ENCODE measurements around the gene GSTA4. TPM values are rescaled to one million over a fixed set of nuclear protein-coding genes. Genes with fewer than 3 reads are reported as not detected.

Gene GSTA4
- total and polyA plus RNA-seq, 2 donors (not counting 3 experiments of a cell fraction or from before 2014, with no cell fraction given) = 15.0 to 24.6 TPM

- ChIA-PET CTCF (interaction anchor here (0.8 to 4.1 kb wide), 10 partner anchors 11 to 587 kb away, joined by 3 to 49 read pairs (median 10); partner anchors contain the start of gene FBXO9), POLR2A (interaction anchor here (0.6 to 1.2 kb wide), 2 partner anchors 71 to 491 kb away, joined by 3 to 4 read pairs; partner anchors contain the start of gene FBXO9)
- intact Hi-C loops (cut with micrococcal nuclease) = loop anchor here (1.0 to 10.0 kb wide), 10 partner anchors 112 to 658 kb away; partner anchors contain the start of genes ELOVL5 and GCLC
These were observed 320 bp downstream of the GSTA4 start for GRCh38 chr6:52994839-52995088.

More at GRCh38 chr6:52994839-52995088, 320 bp downstream of the GSTA4 start:
- DNase-seq (ENCODE audit: low read depth, low spot score) (no peak), FAIRE-seq (no peak)
- Histone ChIP-seq H3K9ac (replicated peaks; ENCODE audit: extremely low read depth, insufficient read depth, low read length) (peak overlapping the region; percentile 96), H3K4me1 (ENCODE audit: control insufficient read depth, extremely low read depth, insufficient read depth, low read length) (peaks cover 13% of the 10 kb centered on the region), H3K4me3 (replicated peaks in 1 of 3; ENCODE audit: insufficient read depth in 1 of 3, low read depth in 1 of 3, low read length in 3 of 3) (peak overlapping the region; percentile 44 to 89 (median 77)), H2AFZ (ENCODE audit: low read depth, low read length) (peak overlapping the region; percentile 89), H3K9me3 (replicated peaks; ENCODE audit: control insufficient read depth, insufficient read depth, low read length) (no peaks in the 10 kb centered on the region), H3K9me1 (replicated peaks; ENCODE audit: control insufficient read depth, extremely low read depth, insufficient read depth, low read length) (no peaks in the 10 kb centered on the region), H3K36me3 (ENCODE audit: control insufficient read depth in 2 of 2, extremely low read depth in 1 of 2, insufficient read depth in 2 of 2, low read length in 2 of 2) (peaks cover 0 to 2% of the 10 kb centered on the region in 2 experiments), H3K79me2 (ENCODE audit: control insufficient read depth, insufficient read depth, low read length) (peaks cover 3% of the 10 kb centered on the region), H4K20me1 (replicated peaks; ENCODE audit: control insufficient read depth, extremely low read depth, insufficient read depth, low read length) (no peaks in the 10 kb centered on the region), H3K27me3 (ENCODE audit: control insufficient read depth in 2 of 2, insufficient read depth in 2 of 2, low read length in 2 of 2) (no peaks in the 10 kb centered on the region), H3K4me2 (ENCODE audit: insufficient read depth, low read length) (peak overlapping the region; percentile 86), H3K27ac (ENCODE audit: insufficient read depth, low read depth, low read length) (peak overlapping the region; percentile 85)
- TF ChIP-seq FOS (IDR thresholded peaks at IDR 0.05; ENCODE audit: borderline replicate concordance, insufficient read depth, low read length) = no peak
- no peak for TF ChIP-seq CTCF (IDR thresholded peaks at IDR 0.05; ENCODE audit: extremely low read depth in 1 of 2, insufficient read depth in 1 of 2, low read depth in 1 of 2, low read length in 2 of 2)
- TF ChIP-seq JUN (IDR thresholded peaks at IDR 0.05; ENCODE audit: borderline replicate concordance, insufficient read depth, insufficient read length, low read depth) = no peak
- no peak for TF ChIP-seq EZH2 (IDR thresholded peaks at IDR 0.05; ENCODE audit: borderline replicate concordance, low read depth, low read length, severe bottlenecking)
- no peak for TF ChIP-seq MAX (IDR thresholded peaks at IDR 0.05; ENCODE audit: insufficient read depth, insufficient read length)
- no peak for TF ChIP-seq GATA2 (IDR thresholded peaks at IDR 0.05; ENCODE audit: insufficient read depth, insufficient read length, low read depth, low read length)
- dilution Hi-C loops (cut with MboI; ENCODE audit: extremely low pct_ligation_motif_present, low sequenced_read_pairs) = no loop called here
- BruUV-seq (replicated peaks) = TSS peak; percentile 46

Data from endothelial cell of umbilical vein (primary cell).